Brain microvascular endothelial cell (primary cell): ENCODE measurements around the gene JAGN1.

Experiments
- DNase-seq: peaks from one replicate; pipeline ENCODE4 v3.0.0-alpha.2; 2020
- H3K27ac ChIP-seq: fragments of 250-450 bp; sonication (Bioruptor Pico); 2 replicates; pipeline ENCODE4 v1.5.1; 2020; ENCODE audit warnings: mild to moderate bottlenecking, moderate library complexity
- H3K27me3 ChIP-seq: fragments of 250-450 bp; sonication (Bioruptor Pico); replicated peaks from 2 replicates; pipeline ENCODE4 v1.5.1; 2020; ENCODE audit warnings: mild to moderate bottlenecking
- H3K36me3 ChIP-seq: fragments of 250-450 bp; sonication (Bioruptor Pico); replicated peaks from 2 replicates; pipeline ENCODE4 v1.5.1; 2020; ENCODE audit warnings: mild to moderate bottlenecking
- H3K4me3 ChIP-seq: 2 replicates; pipeline ENCODE4 v1.5.1; 2011; ENCODE audit warnings: low read depth, mild to moderate bottlenecking, control low read depth, low read length, moderate library complexity
- in situ Hi-C: cut with HindIII; loops from 2 replicates; pipeline ENCODE4 v1.10.0; 2017; ENCODE audit warnings: low sequenced_read_pairs, low pct_ligation_motif_present
- TF ChIP-seq, protein P1 (sequence below): IDR thresholded peaks from 2 replicates; pipeline ENCODE4 v1.5.1; 2011; ENCODE audit warnings: low read depth, mild to moderate bottlenecking, moderate library complexity, low read length, control low read depth, inconsistent platforms; ENCODE audit errors: missing control alignments

The JAGN1 gene

GRCh38 chr3:9876991-9877390 lies 13.4 kb upstream of the JAGN1 start:
- no peak for DNase-seq
- Histone ChIP-seq H3K4me3 (no peak overlapping the region), H3K36me3 (no peaks in the 10 kb centered on the region), H3K27me3 (no peaks in the 10 kb centered on the region), H3K27ac (no peak overlapping the region)
- in situ Hi-C loops = no loop called here
- TF ChIP-seq, protein P1, sequence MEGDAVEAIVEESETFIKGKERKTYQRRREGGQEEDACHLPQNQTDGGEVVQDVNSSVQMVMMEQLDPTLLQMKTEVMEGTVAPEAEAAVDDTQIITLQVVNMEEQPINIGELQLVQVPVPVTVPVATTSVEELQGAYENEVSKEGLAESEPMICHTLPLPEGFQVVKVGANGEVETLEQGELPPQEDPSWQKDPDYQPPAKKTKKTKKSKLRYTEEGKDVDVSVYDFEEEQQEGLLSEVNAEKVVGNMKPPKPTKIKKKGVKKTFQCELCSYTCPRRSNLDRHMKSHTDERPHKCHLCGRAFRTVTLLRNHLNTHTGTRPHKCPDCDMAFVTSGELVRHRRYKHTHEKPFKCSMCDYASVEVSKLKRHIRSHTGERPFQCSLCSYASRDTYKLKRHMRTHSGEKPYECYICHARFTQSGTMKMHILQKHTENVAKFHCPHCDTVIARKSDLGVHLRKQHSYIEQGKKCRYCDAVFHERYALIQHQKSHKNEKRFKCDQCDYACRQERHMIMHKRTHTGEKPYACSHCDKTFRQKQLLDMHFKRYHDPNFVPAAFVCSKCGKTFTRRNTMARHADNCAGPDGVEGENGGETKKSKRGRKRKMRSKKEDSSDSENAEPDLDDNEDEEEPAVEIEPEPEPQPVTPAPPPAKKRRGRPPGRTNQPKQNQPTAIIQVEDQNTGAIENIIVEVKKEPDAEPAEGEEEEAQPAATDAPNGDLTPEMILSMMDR = no peak

- in situ Hi-C loops = no loop called here
- H3K27me3 ChIP-seq = no peaks in the 10 kb centered on the region
- TF ChIP-seq, protein P1 = no peak
- no peak overlapping the region for H3K27ac ChIP-seq
- H3K36me3 ChIP-seq = no peaks in the 10 kb centered on the region
- DNase-seq = no peak
- H3K4me3 ChIP-seq = no peak overlapping the region
These were observed 11.7 kb upstream of the JAGN1 start for GRCh38 chr3:9878700-9879099.

GRCh38 chr3:9879830-9880549 lies 10.4 kb upstream of the JAGN1 start, which contains the start of gene CIDEC:
Gene CIDEC (minus strand): TSS chr3:9880253. CDS start chr3:9878486, 1,767 bp downstream.
- TF ChIP-seq, protein P1 = no peak
- in situ Hi-C loops = no loop called here
- Histone ChIP-seq H3K4me3 (no peak within 1 kb of the TSS), H3K27ac (no peak within 1 kb of the TSS), H3K36me3 (no peaks in the 10 kb centered on the region), H3K27me3 (no peaks in the 10 kb centered on the region)
- DNase-seq = no peak

GRCh38 chr3:9881441-9881840 lies 9.0 kb upstream of the JAGN1 start:
- no peak overlapping the region for H3K27ac ChIP-seq
- H3K4me3 ChIP-seq = no peak overlapping the region
- TF ChIP-seq, protein P1 = no peak
- in situ Hi-C loops = no loop called here
- no peak for DNase-seq
- no peaks in the 10 kb centered on the region for H3K27me3 ChIP-seq
- no peaks in the 10 kb centered on the region for H3K36me3 ChIP-seq

- TF ChIP-seq, protein P1 = no peak
- in situ Hi-C loops = no loop called here
- Histone ChIP-seq H3K4me3 (no peak overlapping the region), H3K27ac (peak overlapping the region; percentile 82), H3K27me3 (no peaks in the 10 kb centered on the region), H3K36me3 (no peaks in the 10 kb centered on the region)
- DNase-seq = peak; percentile 45
These were observed 6.5 kb upstream of the JAGN1 start for GRCh38 chr3:9883706-9884554.
